Measurements from ENCODE around the gene OPN4.

Gene OPN4

GRCh38 chr10:86699541-86699940 is 45.2 kb downstream of the OPN4 start:
- no peak for DNase-seq (ENCODE audit: low read depth, low spot score)

GRCh38 chr10:86699991-86700840 is 45.9 kb downstream of the OPN4 start:
- DNase-seq (ENCODE audit: low read depth, low spot score), result no peak

- no peak for DNase-seq (ENCODE audit: low read depth, low spot score)
Measured at GRCh38 chr10:86700851-86701617, 46.7 kb downstream of the OPN4 start.

DNA sequence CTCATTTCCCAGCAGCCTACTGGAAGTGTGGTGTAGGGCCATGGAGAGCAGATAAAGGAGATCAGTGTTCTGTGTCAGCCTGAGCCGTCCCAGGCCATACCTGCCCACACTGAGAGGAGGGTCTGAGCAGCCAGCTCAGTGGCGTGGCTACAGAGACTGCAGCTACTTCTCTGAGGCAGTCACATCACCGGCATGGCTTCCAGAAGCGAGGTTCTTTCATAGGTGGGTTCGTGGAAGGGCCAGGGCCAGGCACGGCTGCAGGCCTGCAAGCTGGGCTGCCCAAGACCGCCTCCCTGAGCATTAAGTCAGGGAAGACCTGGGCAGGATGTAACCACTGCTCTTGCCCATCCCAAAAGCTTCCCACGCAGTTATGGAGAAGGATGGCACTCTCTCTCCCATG is 48.8 kb downstream of the OPN4 start:
- DNase-seq (ENCODE audit: low read depth, low spot score), result no peak

- DNase-seq (ENCODE audit: low read depth, low spot score), result no peak
Measured at GRCh38 chr10:86705139-86705538, 50.8 kb downstream of the OPN4 start.

DNA sequence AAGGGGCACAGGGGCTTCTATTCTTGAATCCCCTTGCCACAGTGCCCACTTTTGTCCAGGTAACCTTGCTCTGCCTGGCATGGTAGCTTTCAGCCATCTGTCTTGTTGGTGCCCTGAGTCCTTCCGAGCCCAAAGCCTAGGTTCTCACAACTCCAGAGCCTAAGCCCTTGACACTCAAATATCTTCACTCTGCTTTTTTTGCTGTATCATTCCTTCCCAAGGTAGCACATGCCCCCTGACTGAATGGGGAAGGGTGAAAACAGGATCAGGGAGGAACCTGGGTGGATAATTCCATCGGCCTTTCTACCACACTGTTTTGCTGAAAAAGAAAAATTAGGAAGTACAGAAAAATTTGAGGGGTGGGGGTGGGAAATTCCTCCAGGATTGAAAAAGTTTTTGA is 51.6 kb downstream of the OPN4 start:
- DNase-seq (ENCODE audit: low read depth, low spot score), result no peak

DNA sequence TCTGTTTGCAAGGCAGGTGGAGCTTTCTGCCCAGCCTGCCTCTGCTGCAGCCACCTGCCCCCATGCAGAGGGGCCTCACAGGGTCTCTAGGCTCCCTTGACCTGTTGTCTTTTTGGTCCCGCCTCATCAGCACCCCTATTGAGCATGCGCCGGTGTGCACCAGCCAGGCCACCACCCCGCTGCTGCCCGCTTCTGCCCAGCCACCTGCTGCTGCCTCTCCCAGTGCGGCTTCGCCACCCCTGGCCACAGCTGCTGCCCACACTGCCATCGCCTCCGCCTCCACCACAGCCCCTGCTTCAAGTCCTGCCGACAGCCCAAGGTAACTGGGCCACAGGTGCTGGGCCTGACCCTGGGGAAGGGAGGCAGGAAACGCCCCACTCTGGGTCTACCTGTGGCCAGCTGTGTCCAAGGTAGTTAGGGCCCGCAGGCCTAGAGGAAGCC is 52.1 kb downstream of the OPN4 start:
- no peak for DNase-seq (ENCODE audit: low read depth, low spot score)

DNA sequence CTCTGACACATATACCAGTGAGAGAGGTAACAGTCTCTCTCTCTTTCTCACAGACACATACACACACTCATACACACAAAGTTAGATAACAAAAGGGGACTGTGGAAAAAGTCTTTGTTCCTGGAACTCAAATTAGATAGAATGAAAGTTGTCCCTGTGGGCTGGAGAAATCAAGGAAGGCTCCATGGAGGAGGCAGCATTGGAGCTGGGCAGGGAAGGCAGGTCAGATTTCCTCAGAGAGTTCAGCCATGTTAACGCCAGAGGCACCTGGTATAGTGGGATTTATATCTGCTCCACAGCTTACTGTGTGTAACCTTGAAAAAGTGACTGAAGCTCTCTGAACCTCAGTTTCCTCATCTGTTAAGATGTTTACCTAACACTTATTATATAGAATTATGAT is 52.6 kb downstream of the OPN4 start:
- DNase-seq (ENCODE audit: low read depth, low spot score), result no peak

GRCh38 chr10:86707505-86707904 is 53.2 kb downstream of the OPN4 start:
- DNase-seq (ENCODE audit: low read depth, low spot score), result no peak

DNA sequence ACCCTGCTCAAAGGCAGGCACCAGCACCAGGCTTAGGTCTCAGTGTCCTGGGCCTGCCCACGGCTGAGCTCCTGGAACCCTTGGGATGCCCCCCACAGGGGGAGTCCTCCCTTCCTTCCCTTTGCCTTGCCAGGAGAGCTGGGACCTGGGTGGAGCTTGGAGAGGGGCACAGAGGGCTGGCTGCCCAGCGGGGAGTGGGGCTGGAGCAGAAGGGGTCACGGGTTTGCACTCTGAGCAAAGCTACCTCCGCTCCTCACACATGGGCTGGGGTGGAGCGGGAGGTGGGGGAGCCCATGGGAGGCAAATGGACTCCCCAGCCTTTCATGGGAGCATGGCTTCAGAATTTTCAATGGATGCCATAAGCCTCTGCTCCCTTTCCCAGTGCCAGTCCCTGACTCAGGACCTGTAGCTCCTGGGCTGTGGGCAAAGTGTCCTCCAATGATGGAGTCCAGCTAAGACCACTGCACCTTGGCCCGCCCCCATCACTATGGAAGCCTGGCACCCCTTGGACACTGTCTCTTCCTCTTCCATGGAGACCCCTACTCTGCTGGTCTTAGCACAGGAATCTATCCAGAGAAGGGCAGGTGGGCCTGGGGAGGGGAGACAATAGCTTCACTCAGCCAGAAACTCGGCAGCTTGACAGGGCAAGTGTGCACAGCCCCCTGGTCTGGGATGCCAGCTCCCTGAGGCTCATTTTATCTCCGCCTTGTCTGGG is 53.9 kb downstream of the OPN4 start:
- DNase-seq (ENCODE audit: low read depth, low spot score), result no peak

DNA sequence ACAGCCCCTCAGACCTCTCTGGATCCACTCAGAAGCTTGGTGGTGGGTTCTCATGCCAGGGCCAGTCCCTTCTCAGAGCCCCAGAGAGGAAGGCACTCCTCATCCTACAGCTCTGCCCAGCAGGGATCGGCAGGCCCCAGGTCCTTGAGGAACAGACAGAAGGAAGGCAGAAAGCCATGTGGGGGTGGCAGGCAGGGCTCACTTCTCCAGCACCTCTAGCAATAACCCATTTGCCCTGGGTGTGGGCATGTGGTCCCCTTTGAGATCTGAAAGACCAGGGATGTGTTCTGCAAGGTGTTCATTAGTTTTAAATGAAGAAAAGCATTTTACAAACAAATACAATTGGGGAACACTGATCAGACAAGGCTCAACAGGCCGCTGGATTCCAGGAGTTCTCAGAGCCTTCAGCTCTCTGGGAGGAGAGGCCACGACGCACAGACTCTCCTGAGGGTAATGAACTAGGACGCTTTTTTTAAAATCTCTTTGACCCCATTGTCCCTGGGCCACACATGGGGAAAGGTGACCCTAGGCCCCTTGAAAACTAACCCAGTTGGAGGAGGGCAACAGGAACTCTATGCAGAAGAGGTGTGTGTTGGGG is 54.5 kb downstream of the OPN4 start:
- DNase-seq (ENCODE audit: low read depth, low spot score), result no peak

DNA sequence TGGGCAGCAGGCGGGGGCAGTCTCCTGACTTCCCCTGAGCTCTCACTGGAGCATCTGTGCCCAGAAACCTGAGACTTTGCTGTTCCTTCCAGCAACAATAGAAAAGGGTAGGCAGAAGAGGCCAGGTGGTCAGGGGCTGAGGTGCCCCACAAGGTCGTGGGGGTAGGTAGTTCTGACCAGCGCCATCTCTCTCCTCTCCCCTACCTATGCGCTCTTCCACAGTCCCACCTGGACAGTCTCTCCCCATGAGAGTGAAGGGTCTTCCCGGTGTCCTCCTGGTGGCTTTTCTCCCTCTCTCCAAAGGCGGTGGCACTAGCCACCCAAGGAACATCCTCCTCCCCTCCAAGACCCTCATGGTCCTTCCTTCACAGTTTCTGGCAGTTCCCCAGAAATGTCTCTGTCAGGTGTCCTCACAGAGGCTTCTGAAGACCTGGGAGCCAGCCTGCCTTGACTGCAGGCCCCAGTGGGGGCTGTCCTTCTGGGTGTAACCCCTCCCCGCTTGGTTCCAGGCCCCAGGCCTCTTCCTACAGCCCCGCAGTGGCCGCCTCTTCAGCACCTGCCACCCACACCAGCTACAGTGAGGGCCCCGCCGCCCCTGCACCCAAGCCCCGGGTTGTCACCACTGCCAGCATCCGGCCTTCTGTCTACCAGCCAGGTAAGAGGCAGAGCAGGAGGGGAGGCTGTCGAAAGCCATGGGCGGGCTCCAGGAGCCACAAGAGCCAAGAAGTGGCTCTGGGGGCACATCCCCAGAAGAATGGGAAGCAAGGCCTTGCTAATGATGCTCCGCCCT is 55.2 kb downstream of the OPN4 start:
- no peak for DNase-seq (ENCODE audit: low read depth, low spot score)

DNA sequence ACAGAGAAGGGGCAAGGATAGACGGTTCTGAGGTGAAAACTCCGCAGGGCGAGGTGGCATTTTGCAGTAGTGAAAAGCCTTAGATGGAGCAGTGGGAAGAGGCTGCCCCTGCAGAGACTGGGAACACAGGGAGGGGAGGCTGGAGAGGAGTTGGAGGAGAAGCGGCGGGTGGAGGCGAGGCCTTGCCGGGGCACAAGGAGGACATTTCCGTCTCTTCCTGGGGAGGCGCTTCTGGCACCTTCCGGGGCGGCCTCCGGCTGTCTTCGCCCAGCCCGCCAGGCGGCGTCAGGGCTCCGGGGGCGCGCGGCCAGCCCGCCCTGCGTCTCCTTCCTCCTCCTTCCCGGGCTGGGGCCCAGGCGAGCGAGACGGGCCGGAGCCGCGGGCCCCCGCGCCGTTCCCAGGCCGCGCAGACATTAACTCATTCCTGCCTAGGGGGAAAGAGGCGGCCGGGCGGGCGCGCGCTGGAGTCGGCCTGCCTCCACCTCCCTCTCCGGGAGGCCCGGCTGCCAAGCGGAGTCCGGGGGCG is 56.7 kb downstream of the OPN4 start:
- no peak for DNase-seq (ENCODE audit: low read depth, low spot score)

DNA sequence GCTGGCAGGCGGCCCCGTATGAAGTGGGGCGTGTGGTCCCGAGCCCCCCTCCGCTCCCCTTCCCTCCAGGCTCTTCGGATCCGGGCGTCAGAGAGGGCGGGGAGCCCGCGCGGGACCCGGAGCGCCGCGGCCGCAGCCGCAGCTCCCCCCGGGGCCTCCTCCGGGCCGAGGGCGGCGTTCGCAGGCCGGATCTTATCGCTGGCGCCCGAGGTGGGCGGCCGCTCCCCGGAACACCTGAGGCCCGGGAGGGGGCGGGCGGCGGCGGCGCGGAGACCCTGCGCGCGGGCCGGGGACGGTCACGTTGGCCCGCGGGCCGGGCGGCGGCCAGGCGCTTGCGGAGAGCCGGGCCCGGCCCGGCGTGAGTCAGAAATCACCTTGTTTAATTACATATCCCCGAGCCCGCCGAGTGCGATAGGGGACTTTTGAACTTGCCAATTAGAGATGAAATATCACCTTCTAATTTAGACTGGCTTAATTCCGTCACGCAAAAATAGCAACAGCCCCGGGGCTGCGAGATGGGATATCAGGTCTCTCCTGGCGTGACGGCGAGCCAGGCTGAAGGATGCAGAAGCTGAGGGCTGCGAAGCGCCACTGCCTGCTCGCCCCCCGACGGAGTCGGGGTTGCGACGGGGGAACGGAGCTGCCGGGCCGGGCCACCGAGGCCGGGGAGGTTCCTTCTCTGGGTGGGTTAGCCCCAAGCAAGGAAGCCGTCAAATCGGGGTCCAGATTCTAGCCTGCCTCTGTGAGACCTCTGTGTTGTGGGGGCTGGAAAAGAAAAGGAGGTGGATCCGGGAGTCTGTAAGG is 57.4 kb downstream of the OPN4 start:
- no peak for DNase-seq (ENCODE audit: low read depth, low spot score)

- no peak for DNase-seq (ENCODE audit: low read depth, low spot score)
Measured at GRCh38 chr10:86712317-86712707, 58.0 kb downstream of the OPN4 start.

- no peak for DNase-seq (ENCODE audit: low read depth, low spot score)
Measured at GRCh38 chr10:86715156-86715795, 60.9 kb downstream of the OPN4 start.

DNA sequence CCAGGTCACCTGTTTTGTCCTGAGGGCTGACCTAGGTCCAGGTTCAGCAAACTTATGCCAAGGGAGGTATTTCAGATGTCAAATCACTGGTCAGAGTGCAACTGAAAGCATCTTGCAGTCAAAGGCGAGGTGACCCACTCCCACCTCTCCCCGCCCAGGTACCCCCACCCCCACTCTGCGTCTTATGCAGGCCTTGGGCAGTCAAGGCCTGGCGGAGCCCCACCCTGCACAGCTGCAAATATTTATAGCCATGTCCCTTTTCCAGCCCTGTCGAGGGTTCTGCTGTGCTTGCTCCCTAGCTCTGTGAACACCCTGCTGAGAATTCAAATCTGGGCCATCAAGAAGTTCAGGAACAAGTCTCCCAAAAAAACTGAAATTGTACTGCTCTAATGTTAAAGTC is 61.5 kb downstream of the OPN4 start:
- DNase-seq (ENCODE audit: low read depth, low spot score), result no peak
